Stimulated activated CD4-positive, alpha-beta T cell treated with anti-CD3 and anti-CD28 coated beads, Interleukin-2, amount 100 ng/mL, for 24 hours (primary cell): ENCODE results near the gene KCP.

ENCODE experiments used
- DNase-seq, 2 donors: peaks; one replicate each; pipeline ENCODE4 v3.0.0-alpha.2; 2020

The KCP gene

DNA sequence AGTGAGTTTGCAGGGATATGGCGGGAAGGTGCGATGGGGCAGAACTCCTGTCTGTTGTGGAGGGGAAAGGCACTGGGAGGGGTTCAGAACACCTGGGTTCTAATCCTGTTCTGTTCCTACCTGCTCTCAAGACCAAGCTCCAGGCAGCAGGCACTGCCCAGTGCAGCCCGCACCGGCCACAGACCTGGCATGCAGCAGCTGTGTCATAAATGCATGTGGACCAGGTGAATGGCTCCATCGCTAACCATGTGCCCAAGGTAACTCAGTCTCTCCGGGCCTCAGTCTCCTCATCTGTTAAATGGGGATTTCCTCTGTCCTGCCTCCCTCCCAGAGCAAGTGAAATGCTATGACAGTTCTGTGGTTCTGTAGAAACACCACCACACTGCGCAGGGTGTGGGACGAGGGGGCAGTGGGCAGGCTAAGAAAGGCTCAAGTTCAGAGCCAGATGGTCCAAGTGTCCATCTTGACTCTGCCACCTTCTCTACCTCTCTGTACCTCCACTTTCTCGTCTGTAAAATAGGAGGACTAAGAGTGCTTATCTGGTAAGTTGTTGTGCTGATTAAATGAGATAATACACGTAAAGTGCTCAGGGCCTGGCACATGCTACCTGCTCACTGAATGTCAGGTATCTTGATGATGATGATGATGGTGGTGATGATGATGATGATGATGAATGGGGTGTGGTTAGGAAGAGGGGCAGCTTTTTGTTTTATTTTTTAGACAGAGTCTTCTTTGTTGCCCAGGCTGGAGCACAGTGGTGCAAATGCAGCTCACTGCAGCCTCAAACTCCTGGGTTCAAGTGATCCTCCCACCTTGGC lies 24.9 kb downstream of the KCP start:
- DNase-seq, result no peak

DNA sequence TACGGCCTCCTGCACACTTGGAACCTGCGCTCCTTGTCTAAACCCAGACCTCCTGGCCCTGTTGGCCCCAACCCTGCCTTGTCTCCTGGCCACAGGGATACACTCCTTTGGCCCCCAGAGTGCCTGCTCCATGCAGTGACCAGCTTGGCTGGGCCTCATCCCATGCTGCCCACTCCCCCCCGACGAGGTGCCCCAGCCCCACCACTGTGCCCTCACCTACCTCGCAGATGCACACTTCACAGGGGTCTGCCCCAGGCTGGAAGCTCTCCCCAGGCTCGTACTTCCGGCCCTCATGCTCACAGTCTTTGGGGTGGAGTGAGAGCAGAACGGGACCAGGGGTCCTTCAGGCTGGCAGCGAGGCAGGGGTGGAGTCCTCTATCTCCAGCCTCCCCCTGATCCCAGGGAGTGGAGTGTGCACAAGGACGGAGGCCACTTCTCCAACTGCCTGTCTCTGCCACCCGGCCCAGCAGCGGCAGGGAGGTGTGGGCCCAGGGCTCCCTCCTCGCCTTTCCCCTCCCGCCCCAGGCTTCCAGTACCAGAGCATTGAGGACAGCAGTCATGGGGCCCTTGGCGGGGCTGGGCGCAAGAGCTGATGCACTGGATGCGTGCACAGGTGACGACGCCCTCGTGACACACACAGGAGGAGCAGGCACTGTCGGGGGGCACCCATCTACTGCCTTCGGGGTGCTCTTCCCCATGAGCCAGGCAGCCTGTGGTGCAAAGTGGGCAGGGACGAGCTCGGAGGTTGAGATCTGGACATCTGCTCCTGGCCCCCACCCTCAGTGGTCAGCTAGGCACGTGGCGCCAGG lies 25.7 kb downstream of the KCP start:
- no peak for DNase-seq

- DNase-seq, result peak; percentile 91 to 92
Measured at GRCh38 chr7:128883622-128884448, 26.7 kb downstream of the KCP start.

GRCh38 chr7:128882134-128882533 lies 28.4 kb downstream of the KCP start:
- no peak for DNase-seq

- no peak for DNase-seq
Measured at GRCh38 chr7:128881458-128882125, 28.9 kb downstream of the KCP start.

- DNase-seq, result no peak
Measured at GRCh38 chr7:128880791-128881457, 29.6 kb downstream of the KCP start.

DNA sequence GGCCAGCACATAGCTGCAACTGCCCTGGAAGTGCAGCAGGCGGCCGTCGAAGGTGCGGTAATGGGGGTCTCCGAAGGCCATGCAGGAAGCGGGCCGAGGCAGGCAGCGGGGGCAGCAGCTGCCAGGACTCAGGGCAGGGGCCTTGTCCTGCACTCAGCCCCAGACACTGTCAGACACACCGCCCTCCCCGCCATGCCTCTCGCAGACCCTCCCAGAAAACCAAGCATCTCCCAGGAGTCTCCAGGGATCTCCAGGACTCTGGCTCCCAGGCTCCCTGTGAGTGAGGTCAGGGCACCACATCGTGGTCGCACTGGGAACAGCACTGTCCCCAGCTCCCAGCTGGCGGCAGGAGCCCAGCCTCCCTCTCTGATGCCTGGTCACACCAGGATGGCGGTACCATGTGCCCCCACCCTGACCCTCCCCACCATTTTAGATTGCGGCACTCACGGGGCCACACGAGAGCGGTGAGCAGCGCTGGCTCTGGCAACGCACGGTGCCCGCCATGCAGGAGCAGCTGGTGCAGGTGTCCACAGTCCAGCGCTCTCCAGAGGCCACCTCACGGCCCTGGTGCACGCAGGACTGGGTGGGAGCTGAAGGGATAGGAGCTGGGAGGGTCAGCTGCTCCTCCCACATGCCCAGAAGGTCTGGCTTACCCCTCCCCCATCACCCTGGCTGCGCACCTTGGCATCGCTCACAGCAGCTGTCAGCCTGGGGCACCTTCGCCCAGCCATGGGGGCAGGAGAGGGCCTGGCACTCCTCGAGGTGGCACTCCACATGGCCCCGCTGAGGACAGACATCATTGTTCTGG lies 30.4 kb downstream of the KCP start:
- peak in 1 of 2 donors; percentile 38 for DNase-seq

GRCh38 chr7:128879461-128879938 lies 31.0 kb downstream of the KCP start:
- DNase-seq, result no peak

- DNase-seq, result no peak
Measured at GRCh38 chr7:128878226-128879105, 32.0 kb downstream of the KCP start.

GRCh38 chr7:128877756-128878120 lies 32.8 kb downstream of the KCP start:
- no peak for DNase-seq

DNA sequence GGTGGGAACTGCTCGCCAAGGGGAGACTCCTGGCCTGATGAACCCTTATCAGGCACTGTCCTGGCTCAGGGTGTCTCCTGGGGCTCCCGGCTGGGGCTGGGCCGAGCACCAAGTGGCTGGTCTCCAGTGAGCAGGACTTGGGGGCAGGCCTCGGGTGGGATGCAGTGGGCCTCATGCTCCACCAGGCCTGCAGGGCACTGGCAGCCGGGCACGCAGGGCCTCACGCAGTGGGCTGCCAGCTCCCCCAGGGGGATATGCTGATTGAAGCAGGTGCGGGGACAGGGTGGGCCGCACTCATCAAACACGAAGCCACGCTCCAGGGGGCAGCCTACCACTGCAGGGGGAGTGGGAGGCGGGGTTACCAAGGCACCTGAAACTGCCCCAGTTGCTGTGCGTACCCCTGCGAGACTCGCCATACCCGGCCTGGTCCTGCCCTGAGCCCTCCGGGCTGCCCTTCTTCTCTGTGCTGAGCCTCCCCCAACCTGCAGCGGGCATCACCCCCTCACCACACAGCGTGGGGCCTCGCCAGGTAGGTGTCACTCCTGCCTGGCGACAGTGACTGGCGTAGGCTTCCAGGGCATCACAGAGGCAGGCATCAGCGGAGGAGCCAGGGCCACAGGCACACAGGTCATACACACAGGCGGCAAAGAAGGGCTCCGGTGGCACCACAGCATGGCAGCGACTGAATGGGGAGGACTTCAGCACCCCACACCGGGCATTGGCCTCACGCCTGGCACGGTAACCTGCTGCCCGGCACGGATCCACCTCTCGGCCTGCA lies 33.3 kb downstream of the KCP start:
- no peak for DNase-seq

DNA sequence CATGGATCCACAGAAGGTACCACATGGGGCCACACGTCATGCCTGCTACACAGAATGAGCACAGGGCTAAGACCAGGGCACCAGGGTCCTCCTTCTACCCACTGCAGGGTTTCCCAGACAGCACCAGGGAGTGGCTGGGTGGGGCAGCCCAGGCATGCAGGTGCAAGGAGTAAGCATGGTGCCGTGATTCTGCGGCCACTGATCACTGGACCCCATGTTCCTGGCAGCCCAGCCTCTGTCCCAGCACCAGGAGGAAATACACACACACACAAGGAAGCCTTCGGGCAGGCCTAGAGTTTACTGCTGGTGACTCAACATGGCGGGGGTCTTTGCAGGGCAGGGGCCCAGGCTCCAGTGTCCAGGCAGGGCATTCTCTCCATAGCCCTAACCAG lies 33.9 kb downstream of the KCP start:
- DNase-seq, result no peak

- no peak for DNase-seq
Measured at GRCh38 chr7:128876127-128876526, 34.4 kb downstream of the KCP start.

DNA sequence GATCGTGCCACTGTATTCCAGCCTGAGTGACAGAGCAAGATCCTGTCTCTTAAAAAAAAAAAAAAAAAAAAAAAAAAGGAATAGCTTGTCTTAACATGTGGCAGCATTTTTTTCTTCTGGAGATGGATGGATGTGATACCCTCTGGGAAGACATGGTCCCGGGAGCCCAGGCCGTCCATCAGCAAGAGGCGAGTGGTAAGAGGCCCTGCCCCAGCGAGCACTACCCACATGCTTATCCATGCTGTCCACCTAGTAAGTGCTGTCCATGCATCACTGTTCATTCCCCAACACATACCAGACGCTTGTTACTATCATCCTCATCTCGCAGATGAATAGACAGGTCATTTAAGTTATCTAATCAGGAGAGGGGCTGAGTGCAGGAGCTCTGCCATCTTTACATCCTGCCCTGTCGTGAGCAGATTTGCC lies 35.0 kb downstream of the KCP start:
- DNase-seq, result no peak

DNA sequence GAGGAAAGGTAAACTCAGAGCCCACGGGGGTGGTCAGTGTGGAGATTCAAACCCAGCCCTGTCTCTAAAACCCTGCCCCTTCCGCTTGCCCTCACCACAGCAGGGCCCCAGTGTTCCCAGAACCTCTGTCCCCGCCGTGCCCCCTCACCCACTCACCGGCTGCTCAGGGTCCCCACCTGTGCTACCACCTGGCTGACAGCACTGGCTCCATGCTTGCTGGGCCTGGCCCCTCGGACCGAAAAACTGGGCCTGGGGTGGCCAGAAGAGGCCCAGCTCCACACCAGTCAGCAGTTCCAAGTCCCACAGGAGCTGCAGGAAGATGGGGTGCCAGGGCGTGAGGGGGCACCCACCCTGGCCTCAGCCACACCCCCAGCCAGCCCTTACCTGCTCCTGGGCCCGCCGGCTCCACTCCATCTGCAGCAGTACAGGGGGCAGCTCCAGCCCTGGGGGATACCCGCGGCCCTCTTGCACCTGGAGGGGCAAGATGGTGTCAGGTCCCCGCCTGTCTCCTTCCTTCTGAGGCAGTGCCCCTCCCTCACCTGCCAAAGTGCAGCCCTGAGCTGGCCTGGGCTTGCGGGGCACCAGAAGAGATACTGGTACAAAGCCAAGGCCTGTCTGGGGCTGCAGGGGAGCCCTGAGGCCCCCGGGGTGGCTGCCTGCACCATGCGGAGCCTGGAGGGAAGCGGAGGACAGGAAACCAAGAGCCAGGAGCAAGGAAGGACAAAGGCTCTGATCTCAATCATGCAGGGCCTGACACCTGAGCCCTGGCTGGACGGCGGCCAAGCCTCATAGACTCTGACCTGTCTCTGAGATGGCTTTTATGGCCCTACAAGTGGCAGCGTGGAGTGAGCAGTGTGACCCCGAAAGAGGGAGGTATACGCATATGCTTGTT lies 36.1 kb downstream of the KCP start:
- no peak for DNase-seq

GRCh38 chr7:128873234-128873633 lies 37.3 kb downstream of the KCP start:
- DNase-seq, result no peak

- DNase-seq, result no peak
Measured at GRCh38 chr7:128872394-128872824, 38.1 kb downstream of the KCP start.

GRCh38 chr7:128871050-128871449 lies 39.5 kb downstream of the KCP start:
- DNase-seq, result no peak
